IMR-90 (cell line): ENCODE data around the gene COLQ. TPM values are rescaled to one million over a fixed set of nuclear protein-coding genes. Genes with fewer than 3 reads are reported as not detected.

Experiments
- ATAC-seq: fragments of 200-7000 bp; cut with Tn5 transposase; 2 replicates; pipeline ENCODE4 v1.9.1; 2020; ENCODE audit warnings: low read depth, mild to moderate bottlenecking, moderate library complexity
- BruUV-seq: library from RNA; stranded (reverse); fragments of 400-500 nt; replicated peaks from 2 replicates; lab custom pipeline; 2021; lab: Mats Ljungman, UMichigan
- CTCF ChIA-PET: fragments of 300-600 bp; formaldehyde crosslinking; extraction: SDS; loops from one replicate; lab custom pipeline; 2021; ENCODE audit warnings: antibody characterized with exemption; lab: Yijun Ruan, JAX
- POLR2A ChIA-PET: fragments of 300-600 bp; sonication (Branson Sonifier 250); formaldehyde crosslinking; loops from one replicate; lab custom pipeline; 2022; ENCODE audit warnings: antibody characterized with exemption; ENCODE audit not compliant: unreplicated experiment; lab: Charles Lee
- DNase-seq: peaks from one replicate; pipeline ENCODE4 v3.0.0; 2013
- H2AFZ ChIP-seq: replicated peaks from 2 replicates; pipeline ENCODE3; 2013; ENCODE audit warnings: low read length, mild to moderate bottlenecking; ENCODE audit not compliant: poor library complexity
- H2AK5ac ChIP-seq: 2 replicates; pipeline ENCODE4 v1.6.1; 2013; ENCODE audit warnings: low read depth, low read length, inconsistent platforms
- H2AK9ac ChIP-seq: replicated peaks from 2 replicates; pipeline ENCODE3; 2013; ENCODE audit warnings: mild to moderate bottlenecking, low read depth, low read length, moderate library complexity; ENCODE audit not compliant: poor library complexity
- H2BK120ac ChIP-seq: 2 replicates; pipeline ENCODE4 v1.6.1; 2013; ENCODE audit warnings: low read depth, low read length, inconsistent platforms
- H2BK15ac ChIP-seq: 3 replicates; pipeline ENCODE4 v1.6.1; 2013; ENCODE audit warnings: low read depth, low read length, inconsistent platforms
- H2BK20ac ChIP-seq: 2 replicates; pipeline ENCODE4 v1.6.1; 2013; ENCODE audit warnings: low read depth, mild to moderate bottlenecking, inconsistent platforms, low read length, moderate library complexity
- H2BK5ac ChIP-seq: 2 replicates; pipeline ENCODE4 v1.6.1; 2013; ENCODE audit warnings: mild to moderate bottlenecking, low read depth, low read length, inconsistent platforms; ENCODE audit not compliant: poor library complexity, severe bottlenecking
- H3K14ac ChIP-seq: replicated peaks from 2 replicates; pipeline ENCODE4 v1.6.1; 2013; ENCODE audit warnings: low read depth, low read length, inconsistent platforms
- H3K18ac ChIP-seq: 2 replicates; pipeline ENCODE4 v1.6.1; 2013; ENCODE audit warnings: low read depth, low read length, control low read depth
- H3K23ac ChIP-seq: 2 replicates; pipeline ENCODE4 v1.6.1; 2013; ENCODE audit warnings: low read depth, low read length, inconsistent platforms
- H3K27ac ChIP-seq: 2 replicates; pipeline ENCODE4 v1.5.1; 2013; ENCODE audit warnings: mild to moderate bottlenecking, control low read depth, low read length; ENCODE audit not compliant: insufficient read depth
- H3K27me3 ChIP-seq: 2 replicates; pipeline ENCODE4 v1.6.1; 2013; ENCODE audit warnings: low read length; ENCODE audit not compliant: control insufficient read depth, insufficient read depth
- H3K36me3 ChIP-seq: 2 replicates; pipeline ENCODE4 v1.6.1; 2013; ENCODE audit warnings: low read length, mixed read lengths; ENCODE audit not compliant: control insufficient read depth, insufficient read depth
- H3K4ac ChIP-seq: 2 replicates; pipeline ENCODE4 v1.6.1; 2013; ENCODE audit warnings: low read depth, low read length, inconsistent platforms
- H3K4me1 ChIP-seq: 2 replicates; pipeline ENCODE4 v1.6.1; 2013; ENCODE audit warnings: low read length, mixed read lengths; ENCODE audit not compliant: control insufficient read depth, insufficient read depth
- H3K4me2 ChIP-seq: 2 replicates; pipeline ENCODE4 v1.6.1; 2013; ENCODE audit warnings: low read depth, mild to moderate bottlenecking, control low read depth, low read length, moderate library complexity
- H3K4me3 ChIP-seq: 2 replicates; pipeline ENCODE4 v1.5.1; 2013; ENCODE audit warnings: low read depth, mild to moderate bottlenecking, control low read depth, low read length, moderate library complexity; ENCODE audit not compliant: insufficient read depth
- H3K56ac ChIP-seq: 2 replicates; pipeline ENCODE4 v1.6.1; 2013; ENCODE audit warnings: low read length, inconsistent platforms; ENCODE audit not compliant: insufficient read depth; ENCODE audit errors: extremely low read depth
- H3K79me1 ChIP-seq, 2 experiments: 2 replicates each; pipeline ENCODE4 v1.6.1; 2013; ENCODE audit warnings: low read length in 2 of 2, inconsistent platforms in 1 of 2, low read depth in 1 of 2
- H3K9ac ChIP-seq: 2 replicates; pipeline ENCODE4 v1.6.1; 2013; ENCODE audit warnings: low read depth, low read length, control low read depth
- H3K9me1 ChIP-seq: 2 replicates; pipeline ENCODE4 v1.6.1; 2013; ENCODE audit warnings: low read length, inconsistent platforms; ENCODE audit not compliant: insufficient read depth
- H3K9me3 ChIP-seq: 2 replicates; pipeline ENCODE4 v1.6.1; 2013; ENCODE audit warnings: low read length; ENCODE audit not compliant: control insufficient read depth, insufficient read depth
- H4K20me1 ChIP-seq: 2 replicates; pipeline ENCODE4 v1.6.1; 2013; ENCODE audit warnings: low read length, inconsistent platforms; ENCODE audit not compliant: insufficient read depth
- H4K5ac ChIP-seq: 2 replicates; pipeline ENCODE4 v1.6.1; 2013; ENCODE audit warnings: mild to moderate bottlenecking, low read depth, low read length, control low read depth
- H4K8ac ChIP-seq, 2 experiments: 2 replicates each; pipeline ENCODE4 v1.6.1; 2013; ENCODE audit warnings: low read depth in 2 of 2, low read length in 2 of 2, control low read depth in 1 of 2, inconsistent platforms in 1 of 2
- H4K91ac ChIP-seq: 2 replicates; pipeline ENCODE4 v1.6.1; 2013; ENCODE audit warnings: low read depth, low read length, inconsistent platforms; ENCODE audit not compliant: insufficient read depth
- BHLHE40 ChIP-seq: fragments of 150-350 bp; IDR thresholded peaks from 2 replicates; pipeline ENCODE4 v1.6.1; 2016; ENCODE audit warnings: mild to moderate bottlenecking, low read depth, low read length
- CEBPB ChIP-seq: IDR thresholded peaks from 2 replicates; pipeline ENCODE4 v1.6.1; 2012; ENCODE audit warnings: low read depth, low read length, improper control_type of control experiment
- CHD1 ChIP-seq: IDR thresholded peaks from 2 replicates; pipeline ENCODE4 v1.6.1; 2012; ENCODE audit warnings: low read depth, low read length, improper control_type of control experiment
- ELK1 ChIP-seq: fragments of 150-350 bp; IDR thresholded peaks from 2 replicates; pipeline ENCODE4 v1.6.1; 2016; ENCODE audit warnings: low read depth, mild to moderate bottlenecking, low read length, moderate library complexity, borderline replicate concordance
- FOS ChIP-seq: fragments of 150-350 bp; IDR thresholded peaks from 2 replicates; pipeline ENCODE4 v1.6.1; 2016; ENCODE audit warnings: low read depth, low read length
- MAFK ChIP-seq: IDR thresholded peaks from 2 replicates; pipeline ENCODE4 v1.6.1; 2012; ENCODE audit warnings: low read depth, low read length, improper control_type of control experiment
- MAZ ChIP-seq: IDR thresholded peaks from 2 replicates; pipeline ENCODE4 v1.6.1; 2012; ENCODE audit warnings: low read depth, mild to moderate bottlenecking, low read length, improper control_type of control experiment, moderate library complexity, borderline replicate concordance
- MXI1 ChIP-seq: IDR thresholded peaks from 2 replicates; pipeline ENCODE4 v1.6.1; 2012; ENCODE audit warnings: low read depth, mild to moderate bottlenecking, low read length, moderate library complexity, borderline replicate concordance
- NFE2L2 ChIP-seq: fragments of 150-350 bp; IDR thresholded peaks from 2 replicates; pipeline ENCODE4 v1.6.1; 2016; ENCODE audit warnings: low read depth, mild to moderate bottlenecking, low read length
- POLR2A ChIP-seq: IDR thresholded peaks from 2 replicates; pipeline ENCODE4 v1.6.1; 2012; ENCODE audit warnings: mild to moderate bottlenecking, low read depth, low read length
- RAD21 ChIP-seq: IDR thresholded peaks from 2 replicates; pipeline ENCODE4 v1.6.1; 2012; ENCODE audit warnings: low read length, improper control_type of control experiment
- RCOR1 ChIP-seq: IDR thresholded peaks from 2 replicates; pipeline ENCODE4 v1.6.1; 2012; ENCODE audit warnings: mild to moderate bottlenecking, low read length, improper control_type of control experiment; ENCODE audit not compliant: insufficient replicate concordance
- RFX5 ChIP-seq: IDR thresholded peaks from 2 replicates; pipeline ENCODE4 v1.8.0; 2012; ENCODE audit warnings: low read depth, mild to moderate bottlenecking, low read length, moderate library complexity
- SMC3 ChIP-seq: fragments of 150-350 bp; IDR thresholded peaks from 2 replicates; pipeline ENCODE4 v1.6.1; 2016; ENCODE audit warnings: low read depth, mild to moderate bottlenecking, antibody characterized with exemption, low read length, moderate library complexity
- WGBS, 2 experiments: methylation state at CpG; one replicate each; pipeline versions ENCODE4 v1.1.5 to v1.1.7; 2013; ENCODE audit warnings: missing lambda C conversion rate in 2 of 2; ENCODE audit not compliant: insufficient read length in 1 of 2; ENCODE audit errors: extremely low coverage in 2 of 2; 5-methylcytosine and 5-hydroxymethylcytosine counted together
- dilution Hi-C: fragments of 300-500 bp; cut with HindIII; formaldehyde crosslinking; loops from one replicate; pipeline ENCODE4 v1.14.3; 2018; ENCODE audit warnings: low sequenced_read_pairs; ENCODE audit not compliant: unreplicated experiment
- in situ Hi-C: fragments of 300-500 bp; cut with MboI; formaldehyde crosslinking; loops from 3 replicates; pipeline ENCODE4 v1.14.3; 2019; ENCODE audit warnings: low sequenced_read_pairs, inconsistent platforms, mixed read lengths
- intact Hi-C: fragments of 100-400 bp; cut with micrococcal nuclease; formaldehyde crosslinking; loops from 2 replicates; pipeline ENCODE4 v1.10.0; 2022
- polyA plus RNA-seq, 3 experiments: library from polyadenylated mRNA; depleted of rRNA; stranded (reverse); fragments of >200 nt; gene quantifications; 2 replicates each; pipeline ENCODE4 v1.2.3, GENCODE V29; 2012; ENCODE audit warnings: low replicate concordance in 1 of 3
- total RNA-seq: library from RNA; depleted of rRNA; stranded (reverse); fragments of >200 nt; gene quantifications from 2 replicates; pipeline ENCODE4 v1.2.3, GENCODE V29; 2012
- TF ChIP-seq, protein P1 (sequence below): fragments of 150-350 bp; IDR thresholded peaks from 2 replicates; pipeline ENCODE4 v1.6.1; 2017; ENCODE audit warnings: mild to moderate bottlenecking, antibody characterized with exemption, low read length, low read depth
- TF ChIP-seq, protein P2 (sequence below): conservative IDR thresholded peaks from 2 replicates; pipeline ENCODE4 v1.5.1; 2012; ENCODE audit warnings: mild to moderate bottlenecking, low read depth, low read length, improper control_type of control experiment

Gene COLQ
- total and polyA plus RNA-seq, 2 of the 4 experiments (the other 2 are of a cell fraction) = 0.18 to 0.65 TPM

DNA sequence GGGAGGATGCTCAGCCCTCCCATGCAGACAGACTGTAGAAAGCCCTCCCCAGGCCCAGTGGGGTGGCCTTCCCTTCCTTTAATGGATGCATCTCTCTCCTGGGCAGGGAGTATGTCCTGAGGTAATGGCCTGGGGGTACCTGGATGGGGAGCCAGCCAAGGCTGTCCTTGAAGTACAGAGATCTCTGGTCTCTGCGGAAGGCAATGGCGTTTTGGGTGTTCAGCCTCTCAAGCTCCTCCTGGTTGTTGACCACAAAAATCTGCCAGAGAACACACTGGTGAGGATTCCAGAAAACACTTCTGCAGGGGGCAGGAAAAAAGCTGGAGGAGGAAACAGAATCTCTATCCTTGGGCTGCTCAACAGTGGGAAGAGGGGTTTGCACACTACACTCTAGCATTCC is 65.2 kb downstream of the COLQ start:
- ChIA-PET POLR2A (no interaction called here), CTCF (interaction anchor here (0.7 kb wide), 1 partner anchor 120 kb away, joined by 3 read pairs; no protein-coding TSS in a partner anchor)
- dilution Hi-C loops (no loop called here), in situ Hi-C loops (no loop called here), intact Hi-C loops (no loop called here)
- Histone ChIP-seq H2BK120ac (no peak overlapping the region), H2BK5ac (no peak overlapping the region), H3K4me2 (no peak overlapping the region), H3K36me3 (no peaks in the 10 kb centered on the region), H4K5ac (no peak overlapping the region), H2AK9ac (peak overlapping the region; percentile 0), H3K79me1 (no peaks in the 10 kb centered on the region), H4K20me1 (no peaks in the 10 kb centered on the region; the same call in 1 of the 2 replicates), H3K9ac (no peak overlapping the region), H3K14ac (no peak overlapping the region), H4K91ac (no peak overlapping the region), H3K9me1 (no peaks in the 10 kb centered on the region), H3K56ac (no peak overlapping the region), H3K4me3 (no peak overlapping the region), H2AK5ac (no peak overlapping the region), H3K18ac (no peak overlapping the region), H3K27me3 (no peaks in the 10 kb centered on the region; the same call in 1 of the 2 replicates), H3K27ac (no peak overlapping the region), H3K23ac (no peak overlapping the region), H2BK15ac (no peak overlapping the region), H3K9me3 (peaks cover 2% of the 10 kb centered on the region; the same call in 1 of the 2 replicates), H2AFZ (no peak overlapping the region), H2BK20ac (no peak overlapping the region), H4K8ac (no peak overlapping the region), H3K4ac (no peak overlapping the region), H3K4me1 (no peaks in the 10 kb centered on the region)
- TF ChIP-seq RFX5 = no peak
- TF ChIP-seq FOS = no peak
- TF ChIP-seq CEBPB = no peak
- TF ChIP-seq SMC3 = no peak
- TF ChIP-seq MAZ = no peak
- no peak for TF ChIP-seq NFE2L2
- TF ChIP-seq MXI1 = no peak
- TF ChIP-seq, protein P1, sequence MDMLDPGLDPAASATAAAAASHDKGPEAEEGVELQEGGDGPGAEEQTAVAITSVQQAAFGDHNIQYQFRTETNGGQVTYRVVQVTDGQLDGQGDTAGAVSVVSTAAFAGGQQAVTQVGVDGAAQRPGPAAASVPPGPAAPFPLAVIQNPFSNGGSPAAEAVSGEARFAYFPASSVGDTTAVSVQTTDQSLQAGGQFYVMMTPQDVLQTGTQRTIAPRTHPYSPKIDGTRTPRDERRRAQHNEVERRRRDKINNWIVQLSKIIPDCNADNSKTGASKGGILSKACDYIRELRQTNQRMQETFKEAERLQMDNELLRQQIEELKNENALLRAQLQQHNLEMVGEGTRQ = no peak
- TF ChIP-seq POLR2A = no peak
- TF ChIP-seq, protein P2, sequence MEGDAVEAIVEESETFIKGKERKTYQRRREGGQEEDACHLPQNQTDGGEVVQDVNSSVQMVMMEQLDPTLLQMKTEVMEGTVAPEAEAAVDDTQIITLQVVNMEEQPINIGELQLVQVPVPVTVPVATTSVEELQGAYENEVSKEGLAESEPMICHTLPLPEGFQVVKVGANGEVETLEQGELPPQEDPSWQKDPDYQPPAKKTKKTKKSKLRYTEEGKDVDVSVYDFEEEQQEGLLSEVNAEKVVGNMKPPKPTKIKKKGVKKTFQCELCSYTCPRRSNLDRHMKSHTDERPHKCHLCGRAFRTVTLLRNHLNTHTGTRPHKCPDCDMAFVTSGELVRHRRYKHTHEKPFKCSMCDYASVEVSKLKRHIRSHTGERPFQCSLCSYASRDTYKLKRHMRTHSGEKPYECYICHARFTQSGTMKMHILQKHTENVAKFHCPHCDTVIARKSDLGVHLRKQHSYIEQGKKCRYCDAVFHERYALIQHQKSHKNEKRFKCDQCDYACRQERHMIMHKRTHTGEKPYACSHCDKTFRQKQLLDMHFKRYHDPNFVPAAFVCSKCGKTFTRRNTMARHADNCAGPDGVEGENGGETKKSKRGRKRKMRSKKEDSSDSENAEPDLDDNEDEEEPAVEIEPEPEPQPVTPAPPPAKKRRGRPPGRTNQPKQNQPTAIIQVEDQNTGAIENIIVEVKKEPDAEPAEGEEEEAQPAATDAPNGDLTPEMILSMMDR = no peak
- TF ChIP-seq RAD21 = no peak
- TF ChIP-seq BHLHE40 = no peak
- no peak for TF ChIP-seq CHD1
- TF ChIP-seq MAFK = no peak
- TF ChIP-seq ELK1 = no peak
- TF ChIP-seq RCOR1 = no peak
- DNase-seq (no peak), ATAC-seq (no peak)
- BruUV-seq = no TSS peak
- WGBS, 2 experiments = 95% methylated on average over 2 of the region's 2 CpGs; no CpG with 5 or more reads in 1 of the 2 experiments
